HepG2 (cell line): ENCODE measurements around the gene SMAD3. TPM values are rescaled to one million over a fixed set of nuclear protein-coding genes. Genes with fewer than 3 reads are reported as not detected.
A peak's percentile ranks its signal among the peaks of the same experiment; 100 is the strongest.

Experiments used
- ATAC-seq: fragments of 200-7000 bp; cut with Tn5 transposase; 3 replicates; pipeline ENCODE4 v1.9.1; 2020; ENCODE audit warnings: mild to moderate bottlenecking, moderate library complexity
- BruUV-seq: library from RNA; stranded (reverse); fragments of 400-500 nt; replicated peaks from 2 replicates; lab custom pipeline; 2021; lab: Mats Ljungman, UMichigan
- CTCF ChIA-PET: fragments of 300-600 bp; formaldehyde crosslinking; extraction: SDS; loops from one replicate; lab custom pipeline; 2021; ENCODE audit warnings: low total read pairs, inconsistent platforms, low intra/inter-chr PET ratio; lab: Yijun Ruan, JAX
- POLR2A ChIA-PET: fragments of 350-600 bp; sonication (Branson Sonifier 250); formaldehyde crosslinking; loops from one replicate; lab custom pipeline; 2020; ENCODE audit warnings: antibody characterized with exemption, inconsistent platforms; lab: Yijun Ruan, JAX
- DNase-seq: peaks from one replicate; pipeline ENCODE4 v3.0.0-alpha.2; 2015; ENCODE audit warnings: low spot score
- FAIRE-seq: peaks from 3 replicates; lab custom pipeline; 2011; peaks lifted over from hg19 to GRCh38; lab: Jason Lieb, UNC
- H2AFZ ChIP-seq: one replicate; pipeline ENCODE4 v1.6.1; 2011; ENCODE audit warnings: low read length, inconsistent platforms
- H3K27ac ChIP-seq: fragments of 300-600 bp; 3 replicates; pipeline ENCODE4 v1.8.0; 2011; ENCODE audit warnings: mixed run types, mild to moderate bottlenecking, mixed read lengths, low read length, inconsistent platforms; ENCODE audit not compliant: insufficient read depth; ENCODE audit errors: extremely low read length
- H3K27me3 ChIP-seq, 2 experiments: fragments of 200-600 bp in 1 of 2; 2 replicates in 1 of 2; 3 replicates in 1 of 2; pipeline versions ENCODE4 v1.6.0 to v1.8.0; 2011; ENCODE audit warnings: low read length in 2 of 2, mild to moderate bottlenecking in 2 of 2, moderate library complexity in 2 of 2, inconsistent platforms in 1 of 2; ENCODE audit not compliant: insufficient read depth in 2 of 2, control insufficient read depth in 1 of 2
- H3K36me3 ChIP-seq, 2 experiments: fragments of 200-600 bp in 1 of 2; replicated peaks in 1 of 2; 2 replicates in 1 of 2; 3 replicates in 1 of 2; pipeline versions ENCODE4 v1.5.1 to v1.8.0; 2011; ENCODE audit warnings: low read length in 2 of 2, inconsistent platforms in 1 of 2; ENCODE audit not compliant: insufficient read depth in 2 of 2, control insufficient read depth in 1 of 2
- H3K4me1 ChIP-seq: 2 replicates; pipeline ENCODE4 v1.5.1; 2012; ENCODE audit warnings: low read length, inconsistent platforms; ENCODE audit not compliant: insufficient read depth
- H3K4me2 ChIP-seq: 2 replicates; pipeline ENCODE4 v1.6.0; 2011; ENCODE audit warnings: low read depth, low read length, inconsistent platforms
- H3K4me3 ChIP-seq, 3 experiments: fragments of 200-600 bp in 1 of 3; sonication (generic), shearing (Covaris generic) in 1 of 3; replicated peaks in 1 of 3; 2 replicates each; pipeline ENCODE4 v1.5.1; 2011 to 2016; ENCODE audit warnings: low read length in 3 of 3, inconsistent platforms in 2 of 3, low read depth in 2 of 3, mild to moderate bottlenecking in 2 of 3, control low read depth in 1 of 3, mixed read lengths in 1 of 3; ENCODE audit not compliant: insufficient read depth in 1 of 3
- H3K79me2 ChIP-seq: one replicate; pipeline ENCODE4 v1.6.1; 2011; ENCODE audit warnings: low read length, inconsistent platforms; ENCODE audit not compliant: insufficient read depth
- H3K9ac ChIP-seq: 2 replicates; pipeline ENCODE4 v1.6.0; 2011; ENCODE audit warnings: mild to moderate bottlenecking, low read depth, low read length, inconsistent platforms; ENCODE audit not compliant: insufficient read depth
- H3K9me3 ChIP-seq: 2 replicates; pipeline ENCODE4 v1.5.1; 2012; ENCODE audit warnings: mild to moderate bottlenecking, low read length
- H4K20me1 ChIP-seq: 2 replicates; pipeline ENCODE4 v1.6.0; 2011; ENCODE audit warnings: inconsistent platforms, mild to moderate bottlenecking, low read length, moderate library complexity; ENCODE audit not compliant: insufficient read depth
- CTCF ChIP-seq: sonication (generic); formaldehyde crosslinking; IDR thresholded peaks from 2 replicates; pipeline ENCODE4 v1.5.0; 2020; ENCODE audit warnings: mild to moderate bottlenecking, missing genetic modification reagents, moderate library complexity
- HHEX ChIP-seq: IDR thresholded peaks from 2 replicates; pipeline ENCODE4 v1.6.1; 2016; ENCODE audit warnings: control low read depth
- STAG1 ChIP-seq: sonication (generic); formaldehyde crosslinking; IDR thresholded peaks from 2 replicates; pipeline ENCODE4 v1.4.0; 2020; ENCODE audit warnings: missing genetic modification reagents
- TBX3 ChIP-seq: fragments of 450-650 bp; IDR thresholded peaks from 2 replicates; pipeline ENCODE4 v1.6.1; 2017; ENCODE audit warnings: antibody characterized with exemption, mild to moderate bottlenecking, inconsistent platforms, borderline replicate concordance
- THAP8 ChIP-seq: sonication (generic); formaldehyde crosslinking; IDR thresholded peaks from 2 replicates; pipeline ENCODE4 v1.5.1; 2020; ENCODE audit warnings: missing genetic modification reagents, mild to moderate bottlenecking, borderline replicate concordance
- ZNF10 ChIP-seq: sonication (generic); formaldehyde crosslinking; IDR thresholded peaks from 2 replicates; pipeline ENCODE4 v1.4.0; 2020; ENCODE audit warnings: mild to moderate bottlenecking, low read depth, missing genetic modification reagents, borderline replicate concordance
- ZNF180 ChIP-seq: sonication (generic); formaldehyde crosslinking; IDR thresholded peaks from 2 replicates; pipeline ENCODE4 v1.4.0; 2020; ENCODE audit warnings: low read depth, missing genetic modification reagents, borderline replicate concordance
- WGBS: methylation state at CpG from one replicate; pipeline ENCODE4 v1.1.6; 2017; ENCODE audit warnings: low lambda C conversion rate; 5-methylcytosine and 5-hydroxymethylcytosine counted together
- in situ Hi-C: cut with HindIII; loops from 2 replicates; pipeline ENCODE4 v1.10.0; 2017; ENCODE audit warnings: low pct_unique_long_range_greater_than_20kb; ENCODE audit not compliant: extremely low pct_ligation_motif_present
- intact Hi-C: fragments of 100-400 bp; cut with micrococcal nuclease; formaldehyde crosslinking; loops from one replicate; pipeline ENCODE4 v1.10.0; 2022; ENCODE audit not compliant: unreplicated experiment
- polyA plus RNA-seq, 8 experiments: library from polyadenylated mRNA; depleted of rRNA in 3 of 8; stranded (reverse) in 7 of 8; unstranded in 1 of 8; fragments of >200 nt; fragmentation: Illumina TruSeq in 4 of 8; extraction: Trizol in 4 of 8; gene quantifications; 2 replicates each; pipeline versions ENCODE4 v1.2.1 to v1.2.3, GENCODE V29; 2011 to 2016; ENCODE audit warnings: low read depth in 4 of 8, missing spikeins in 1 of 8, mixed read lengths in 1 of 8; ENCODE audit not compliant: insufficient read depth in 1 of 8
- total RNA-seq, 5 experiments: library from RNA; depleted of rRNA; stranded (reverse); fragments of >200 nt; fragmentation: Illumina TruSeq; extraction: Trizol; gene quantifications; 2 replicates each; pipeline ENCODE4 v1.2.3, GENCODE V29; 2016; ENCODE audit warnings: low read depth in 1 of 5

The SMAD3 gene
- total and polyA plus RNA-seq, 2 of the 13 experiments (the other 11 are each of a cell fraction or from before 2014, with no cell fraction given) = 8.6 to 56.3 TPM

GRCh38 chr15:67080118-67080899, 14.9 kb downstream of the SMAD3 start (continued):
- TF ChIP-seq ZNF180 (CRISPR knock-in tag) (no peak), HHEX (CRISPR knock-in tag) (no peak), TBX3 (no peak)

- intact Hi-C loops (no loop called here), in situ Hi-C loops (no loop called here)
- no peak overlapping the region for H3K4me2 ChIP-seq
- H3K4me3 ChIP-seq = no peak overlapping the region
- 96% methylated on average over 7 of the region's 10 CpGs for WGBS
- peaks cover 94% of the 10 kb centered on the region for H3K4me1 ChIP-seq
- ATAC-seq (peak; percentile 23; the same call in 1 of the 3 replicates), FAIRE-seq (no peak), DNase-seq (no peak)
- H3K36me3 ChIP-seq = peaks cover 22 to 50% of the 10 kb centered on the region in 2 experiments
- no TSS peak for BruUV-seq
- peaks cover 72% of the 10 kb centered on the region for H4K20me1 ChIP-seq
- no peak overlapping the region for H3K9ac ChIP-seq
- ChIA-PET CTCF (interaction anchor here (1.2 kb wide), 1 partner anchor 134 kb away, joined by 3 read pairs; no protein-coding TSS in a partner anchor), POLR2A (interaction anchor here (2.5 kb wide), 1 partner anchor 16 kb away, joined by 13 read pairs; the partner anchor contains the start of gene SMAD3)
- H3K27ac ChIP-seq = no peak overlapping the region
- H2AFZ ChIP-seq = no peak overlapping the region
- TF ChIP-seq ZNF10 (no peak), STAG1 (CRISPR knock-in tag) (peak; percentile 38; the same call in 1 of the 2 replicates), THAP8 (CRISPR knock-in tag) (no peak), CTCF (CRISPR knock-in tag) (peak; percentile 38; the same call in 1 of the 2 replicates)
- no peaks in the 10 kb centered on the region for H3K9me3 ChIP-seq
- no peaks in the 10 kb centered on the region for H3K27me3 ChIP-seq
- peaks cover 97% of the 10 kb centered on the region for H3K79me2 ChIP-seq
These were observed 15.6 kb downstream of the SMAD3 start for GRCh38 chr15:67080900-67081431.
